Nephron (organoid): ENCODE measurements around the gene UBXN11.

Source experiments
- H3K27ac Mint-ChIP-seq, 3 experiments: 2 replicates each; pipeline ENCODE4 v1.8.0; 2020; ENCODE audit warnings: mixed read lengths in 3 of 3, mild to moderate bottlenecking in 2 of 3, moderate library complexity in 1 of 3
- H3K27me3 Mint-ChIP-seq: 2 replicates; pipeline ENCODE4 v1.8.0; 2021; ENCODE audit warnings: low read depth, mild to moderate bottlenecking, moderate library complexity, mixed read lengths
- H3K36me3 Mint-ChIP-seq: 2 replicates; pipeline ENCODE4 v1.8.0; 2020; ENCODE audit warnings: low read depth, mixed read lengths
- H3K4me1 Mint-ChIP-seq: 2 replicates; pipeline ENCODE4 v1.8.0; 2020; ENCODE audit warnings: mixed read lengths
- H3K4me3 Mint-ChIP-seq, 3 experiments: 2 replicates each; pipeline ENCODE4 v1.8.0; 2020; ENCODE audit warnings: mild to moderate bottlenecking in 3 of 3, mixed read lengths in 3 of 3, moderate library complexity in 2 of 3
- H3K9me3 Mint-ChIP-seq: 2 replicates; pipeline ENCODE4 v1.8.0; 2020; ENCODE audit warnings: mixed read lengths
- TF ChIP-seq, protein P1 (sequence below), 3 experiments: fragments of 200-600 bp; sonication (generic); IDR thresholded peaks; one replicate each; pipeline ENCODE4 v1.5.0; 2021; ENCODE audit warnings: antibody characterized with exemption in 3 of 3; ENCODE audit not compliant: unreplicated experiment in 3 of 3

The UBXN11 gene, protein sequence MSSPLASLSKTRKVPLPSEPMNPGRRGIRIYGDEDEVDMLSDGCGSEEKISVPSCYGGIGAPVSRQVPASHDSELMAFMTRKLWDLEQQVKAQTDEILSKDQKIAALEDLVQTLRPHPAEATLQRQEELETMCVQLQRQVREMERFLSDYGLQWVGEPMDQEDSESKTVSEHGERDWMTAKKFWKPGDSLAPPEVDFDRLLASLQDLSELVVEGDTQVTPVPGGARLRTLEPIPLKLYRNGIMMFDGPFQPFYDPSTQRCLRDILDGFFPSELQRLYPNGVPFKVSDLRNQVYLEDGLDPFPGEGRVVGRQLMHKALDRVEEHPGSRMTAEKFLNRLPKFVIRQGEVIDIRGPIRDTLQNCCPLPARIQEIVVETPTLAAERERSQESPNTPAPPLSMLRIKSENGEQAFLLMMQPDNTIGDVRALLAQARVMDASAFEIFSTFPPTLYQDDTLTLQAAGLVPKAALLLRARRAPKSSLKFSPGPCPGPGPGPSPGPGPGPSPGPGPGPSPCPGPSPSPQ

GRCh38 chr1:26306290-26307229, at the start of gene UBXN11:
TSS of gene UBXN11 (minus strand) at chr1:26306636. CDS start at chr1:26302883, 3,753 bp downstream.
- Mint-ChIP-seq H3K4me3 (peak within 1 kb of the TSS; percentile 98 to 99 (median 98)), H3K9me3 (no peaks in the 10 kb centered on the region), H3K27ac (peak within 1 kb of the TSS; percentile 29 to 64 (median 53)), H3K36me3 (no peaks in the 10 kb centered on the region), H3K4me1 (peaks cover 13% of the 10 kb centered on the region), H3K27me3 (peaks cover 9% of the 10 kb centered on the region)
- TF ChIP-seq, protein P1, sequence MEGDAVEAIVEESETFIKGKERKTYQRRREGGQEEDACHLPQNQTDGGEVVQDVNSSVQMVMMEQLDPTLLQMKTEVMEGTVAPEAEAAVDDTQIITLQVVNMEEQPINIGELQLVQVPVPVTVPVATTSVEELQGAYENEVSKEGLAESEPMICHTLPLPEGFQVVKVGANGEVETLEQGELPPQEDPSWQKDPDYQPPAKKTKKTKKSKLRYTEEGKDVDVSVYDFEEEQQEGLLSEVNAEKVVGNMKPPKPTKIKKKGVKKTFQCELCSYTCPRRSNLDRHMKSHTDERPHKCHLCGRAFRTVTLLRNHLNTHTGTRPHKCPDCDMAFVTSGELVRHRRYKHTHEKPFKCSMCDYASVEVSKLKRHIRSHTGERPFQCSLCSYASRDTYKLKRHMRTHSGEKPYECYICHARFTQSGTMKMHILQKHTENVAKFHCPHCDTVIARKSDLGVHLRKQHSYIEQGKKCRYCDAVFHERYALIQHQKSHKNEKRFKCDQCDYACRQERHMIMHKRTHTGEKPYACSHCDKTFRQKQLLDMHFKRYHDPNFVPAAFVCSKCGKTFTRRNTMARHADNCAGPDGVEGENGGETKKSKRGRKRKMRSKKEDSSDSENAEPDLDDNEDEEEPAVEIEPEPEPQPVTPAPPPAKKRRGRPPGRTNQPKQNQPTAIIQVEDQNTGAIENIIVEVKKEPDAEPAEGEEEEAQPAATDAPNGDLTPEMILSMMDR (IDR thresholded peaks at IDR 0.05; ENCODE audit: unreplicated experiment in 3 of 3): no peak

- Mint-ChIP-seq H3K4me3 (no peak overlapping the region), H3K27me3 (peaks cover 52% of the 10 kb centered on the region), H3K36me3 (no peaks in the 10 kb centered on the region), H3K4me1 (peaks cover 4% of the 10 kb centered on the region), H3K9me3 (no peaks in the 10 kb centered on the region), H3K27ac (no peak overlapping the region)
- TF ChIP-seq, protein P1 (IDR thresholded peaks at IDR 0.05; ENCODE audit: unreplicated experiment in 3 of 3): no peak
These were observed 49.7 kb upstream of the UBXN11 start for GRCh38 chr1:26356106-26356505.

DNA sequence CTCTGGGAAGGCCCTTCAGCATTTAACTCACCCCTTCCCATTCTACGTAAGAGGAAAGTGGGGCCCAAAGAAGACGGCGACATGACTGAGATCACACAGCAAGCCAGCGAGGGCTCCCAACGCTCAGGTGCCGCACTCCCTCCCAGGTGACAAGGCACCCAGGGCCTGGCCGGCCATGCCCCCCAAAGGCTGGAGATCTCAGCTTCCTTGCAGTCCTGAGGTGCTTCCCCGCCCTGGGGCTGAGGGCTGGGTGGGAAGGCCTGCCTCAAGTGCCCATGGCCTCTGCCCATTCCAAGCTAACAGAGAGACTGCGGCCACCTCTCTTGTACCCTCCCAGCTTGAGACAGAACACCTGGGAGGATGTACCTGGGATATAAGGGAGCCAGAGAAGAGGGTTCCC, 48.5 kb upstream of the UBXN11 start:
- Mint-ChIP-seq H3K4me3 (no peak overlapping the region), H3K9me3 (no peaks in the 10 kb centered on the region), H3K27ac (no peak overlapping the region), H3K27me3 (peaks cover 41% of the 10 kb centered on the region), H3K36me3 (no peaks in the 10 kb centered on the region), H3K4me1 (peaks cover 4% of the 10 kb centered on the region)
- TF ChIP-seq, protein P1 (IDR thresholded peaks at IDR 0.05; ENCODE audit: unreplicated experiment in 3 of 3): no peak

GRCh38 chr1:26353976-26354820, 47.8 kb upstream of the UBXN11 start, which contains the start of gene CRYBG2:
TSS of gene CRYBG2 (minus strand) at chr1:26354130. CDS start at chr1:26346657, 7,473 bp downstream.
- H3K4me3 Mint-ChIP-seq: no peak within 1 kb of the TSS
- TF ChIP-seq, protein P1 (IDR thresholded peaks at IDR 0.05; ENCODE audit: unreplicated experiment in 3 of 3): no peak
- no peaks in the 10 kb centered on the region for H3K9me3 Mint-ChIP-seq
- H3K27ac Mint-ChIP-seq: peak within 1 kb of the TSS in 1 of 3 experiments; percentile 59
- peaks cover 4% of the 10 kb centered on the region for H3K4me1 Mint-ChIP-seq
- no peaks in the 10 kb centered on the region for H3K36me3 Mint-ChIP-seq
- peaks cover 33% of the 10 kb centered on the region for H3K27me3 Mint-ChIP-seq

GRCh38 chr1:26353210-26353859, 46.9 kb upstream of the UBXN11 start:
- Mint-ChIP-seq H3K9me3 (no peaks in the 10 kb centered on the region), H3K4me1 (peaks cover 4% of the 10 kb centered on the region), H3K36me3 (no peaks in the 10 kb centered on the region), H3K27me3 (peaks cover 25% of the 10 kb centered on the region), H3K27ac (peak overlapping the region in 1 of 3 experiments; percentile 35), H3K4me3 (no peak overlapping the region)
- TF ChIP-seq, protein P1 (IDR thresholded peaks at IDR 0.05; ENCODE audit: unreplicated experiment in 3 of 3): no peak
